HL-60/S4 treated with retinoic acid at 250 ng/mL for 4 days and 3 days (cell line): ENCODE measurements around the gene ZMYND12.
"Not testable (repeated sequence)": the region's sequence is repeated elsewhere in the genome, so short reads cannot be mapped to it uniquely, and the experiment has no call there.

Source experiments
- in situ Hi-C: fragments of 300-500 bp; cut with MboI; formaldehyde crosslinking; loops from 2 replicates; pipeline ENCODE4 v1.7.0; 2022; ENCODE audit warnings: low sequenced_read_pairs

The ZMYND12 gene, protein sequence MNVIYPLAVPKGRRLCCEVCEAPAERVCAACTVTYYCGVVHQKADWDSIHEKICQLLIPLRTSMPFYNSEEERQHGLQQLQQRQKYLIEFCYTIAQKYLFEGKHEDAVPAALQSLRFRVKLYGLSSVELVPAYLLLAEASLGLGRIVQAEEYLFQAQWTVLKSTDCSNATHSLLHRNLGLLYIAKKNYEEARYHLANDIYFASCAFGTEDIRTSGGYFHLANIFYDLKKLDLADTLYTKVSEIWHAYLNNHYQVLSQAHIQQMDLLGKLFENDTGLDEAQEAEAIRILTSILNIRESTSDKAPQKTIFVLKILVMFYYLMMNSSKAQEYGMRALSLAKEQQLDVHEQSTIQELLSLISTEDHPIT

DNA sequence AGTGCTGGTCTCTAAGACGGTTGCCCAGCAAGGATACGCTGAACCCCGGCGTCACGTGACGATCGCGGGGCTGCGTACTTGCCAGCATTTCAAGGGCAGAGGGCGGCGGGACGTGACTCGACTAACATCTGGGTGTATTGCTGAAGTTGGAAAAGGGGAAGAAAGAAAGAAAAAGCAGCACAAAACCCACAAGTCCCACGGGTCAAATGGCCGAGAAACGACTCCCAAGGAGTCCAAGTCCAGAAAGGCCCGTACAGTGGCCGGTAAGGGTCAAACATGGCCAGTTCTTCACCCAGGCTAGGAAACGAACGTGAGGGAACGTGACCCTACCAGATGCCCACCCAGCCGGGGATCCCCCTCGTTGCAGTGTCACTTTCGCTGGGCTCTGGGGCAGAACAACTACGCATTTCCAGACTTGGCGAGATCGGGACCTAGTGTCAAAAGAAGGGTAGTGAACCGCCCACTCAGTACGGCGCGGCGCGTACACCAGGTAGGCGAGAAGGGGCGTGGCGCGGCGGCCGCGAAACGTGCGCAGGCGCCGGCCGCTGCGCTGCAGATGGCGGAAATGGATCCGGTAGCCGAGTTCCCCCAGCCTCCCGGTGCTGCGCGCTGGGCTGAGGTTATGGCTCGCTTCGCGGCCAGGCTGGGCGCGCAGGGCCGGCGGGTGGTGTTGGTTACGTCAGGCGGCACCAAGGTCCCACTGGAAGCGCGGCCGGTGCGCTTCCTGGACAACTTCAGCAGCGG, at the start of gene ZMYND12, which contains the start of gene PPCS:
ZMYND12 (minus strand) TSS at position 13 of the 744 bp plus-strand sequence. CDS start 25 bp downstream, outside the sequence.
PPCS (plus strand) TSS at position 534 of the 744 bp plus-strand sequence; CDS start at position 557, 23 bp downstream.
- in situ Hi-C loops, result no loop called here

DNA sequence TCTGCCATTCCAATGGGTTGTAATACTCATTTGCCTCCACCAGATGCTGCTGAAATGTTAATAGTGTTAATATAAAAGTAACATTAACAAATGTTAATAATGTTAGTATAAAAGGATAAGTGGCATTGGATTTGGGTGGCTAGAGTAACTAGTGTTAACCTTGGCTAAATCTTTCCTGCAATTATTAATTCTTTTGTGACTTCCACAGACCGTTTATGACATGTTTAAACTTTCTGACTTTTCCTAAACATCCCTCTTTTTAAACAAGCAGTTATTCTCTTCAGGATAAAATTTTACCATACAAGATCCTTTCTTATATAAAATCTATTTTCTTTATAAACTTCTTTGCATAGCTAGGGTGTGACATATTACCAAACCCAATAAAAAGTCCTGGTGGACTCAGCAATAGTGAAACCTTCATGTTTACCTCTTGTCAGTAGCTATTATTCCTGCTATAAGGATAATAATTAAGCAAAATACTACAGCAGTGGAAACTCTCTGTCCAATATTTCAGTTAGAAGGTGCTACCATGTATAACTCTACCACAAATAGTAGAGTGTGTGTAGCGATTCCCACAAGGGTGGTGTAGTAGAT, 48.8 kb upstream of the ZMYND12 start:
- in situ Hi-C loops, result no loop called here

DNA sequence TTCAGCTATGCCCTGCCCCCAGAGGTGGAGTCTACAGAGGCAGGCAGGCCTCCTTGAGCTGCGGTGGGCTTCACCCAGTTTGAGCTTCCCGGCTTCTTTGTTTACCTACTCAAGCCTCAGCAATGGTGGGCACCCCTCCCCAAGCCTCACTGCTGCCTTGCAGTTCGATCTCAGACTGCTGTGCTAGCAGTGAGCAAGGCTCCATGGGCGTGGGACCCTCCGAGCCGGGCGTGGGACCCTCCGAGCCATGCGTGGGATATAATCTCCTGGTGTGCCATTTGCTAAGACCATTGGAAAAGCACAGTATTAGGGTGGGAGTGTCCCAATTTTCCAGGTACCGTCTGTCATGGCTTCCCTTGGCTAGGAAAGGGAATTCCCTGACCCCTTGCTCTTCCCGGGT, 46.2 kb upstream of the ZMYND12 start:
- in situ Hi-C loops, result not testable (repeated sequence)

DNA sequence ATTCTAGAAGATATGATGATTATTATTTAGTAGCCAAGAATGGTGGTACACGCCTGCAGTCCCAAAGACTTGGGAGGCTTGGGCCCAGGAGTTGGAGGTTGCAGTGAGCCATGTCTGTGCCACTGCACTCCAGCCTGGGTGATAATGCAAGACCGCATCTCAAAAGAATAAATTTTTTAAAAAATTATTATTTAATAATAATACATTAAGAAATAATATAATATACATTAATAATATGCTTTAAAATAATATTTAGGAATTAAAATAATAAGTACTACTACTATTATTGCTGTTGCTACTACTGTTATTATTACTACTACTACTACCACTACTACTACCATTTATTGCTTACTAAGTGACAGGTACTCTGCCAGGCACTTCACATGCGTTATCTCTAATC, 34.4 kb upstream of the ZMYND12 start:
- in situ Hi-C loops, result no loop called here

DNA sequence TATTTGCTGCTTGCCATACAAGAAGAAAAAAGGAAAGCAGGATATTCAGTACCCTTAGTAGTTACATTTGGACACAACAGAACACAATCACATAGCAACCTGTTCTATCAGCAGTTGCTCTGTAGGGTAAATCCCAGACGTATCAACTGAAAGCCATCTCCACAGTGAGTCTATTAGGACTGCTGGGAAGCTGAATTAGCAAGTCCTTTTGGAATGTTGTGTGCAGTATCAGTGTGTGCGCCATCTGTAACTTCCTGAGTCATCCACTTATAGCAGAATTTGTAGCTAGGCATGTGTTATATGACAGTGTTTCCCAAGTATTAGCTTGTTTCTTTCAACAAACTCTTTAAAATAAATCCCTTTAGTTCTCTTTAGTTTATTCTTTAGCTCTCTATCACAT, 28.6 kb upstream of the ZMYND12 start:
- in situ Hi-C loops, result no loop called here

DNA sequence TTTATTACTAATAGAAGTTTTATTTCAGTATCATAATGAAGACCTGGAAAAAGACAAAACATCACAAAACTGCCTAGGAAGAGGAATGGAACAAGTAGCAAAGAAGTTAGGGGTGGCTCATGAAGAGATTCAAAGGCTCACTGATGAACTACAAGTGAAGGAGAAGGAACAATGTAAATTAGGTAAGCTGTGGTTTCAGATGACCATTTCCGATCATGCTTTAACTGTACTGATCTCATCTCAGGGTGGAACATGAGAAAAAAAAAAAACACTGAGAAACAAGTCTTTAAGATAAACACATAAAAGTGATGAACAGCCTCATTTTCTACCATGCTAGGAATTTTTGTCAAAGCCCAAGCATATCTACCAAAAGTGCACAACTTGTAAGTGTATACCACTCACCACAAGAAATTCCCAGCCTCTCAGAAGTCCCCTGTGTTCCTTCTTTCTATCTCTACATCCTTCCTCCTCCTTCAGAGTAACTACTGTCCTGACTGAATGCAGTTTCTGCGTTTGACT, 26.9 kb upstream of the ZMYND12 start:
- in situ Hi-C loops, result no loop called here

DNA sequence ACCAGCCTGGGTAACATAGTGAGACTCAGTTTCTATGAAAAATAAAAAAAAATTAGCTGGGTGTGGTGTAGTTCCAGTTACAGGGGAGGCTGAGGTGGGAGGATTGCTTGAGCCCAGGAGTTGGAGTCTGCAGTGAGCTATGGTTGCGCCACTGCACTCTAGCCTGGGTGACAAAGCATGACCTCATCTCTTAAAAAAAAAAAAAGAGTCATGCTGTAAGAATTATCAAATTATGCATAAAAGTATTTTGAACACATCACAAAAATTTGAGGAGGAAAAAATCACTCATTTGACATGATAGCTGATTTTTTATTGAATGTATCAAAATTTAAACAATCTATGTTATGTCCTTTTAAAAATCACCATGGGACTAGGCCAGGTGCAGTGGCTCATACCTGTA, 25.1 kb upstream of the ZMYND12 start:
- in situ Hi-C loops, result no loop called here

DNA sequence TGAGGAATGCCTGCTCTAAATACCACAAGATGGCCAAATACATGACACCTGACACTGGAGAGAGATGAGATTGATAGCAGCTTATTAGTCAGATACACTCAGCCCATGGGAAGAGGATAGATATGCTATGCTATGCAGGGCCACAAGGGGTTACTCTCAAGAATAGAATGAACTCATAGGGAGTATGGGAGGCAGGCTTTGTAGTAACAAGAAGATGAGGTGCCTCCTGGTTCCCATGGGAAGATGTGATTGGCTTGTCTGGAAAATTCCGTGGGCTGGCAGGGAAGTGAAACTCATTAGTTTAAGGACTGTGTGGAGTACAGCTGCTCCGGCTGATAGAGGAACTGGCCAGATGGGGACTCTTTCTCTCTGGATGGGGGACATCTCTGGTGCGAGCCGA, 23.8 kb upstream of the ZMYND12 start:
- in situ Hi-C loops, result no loop called here

DNA sequence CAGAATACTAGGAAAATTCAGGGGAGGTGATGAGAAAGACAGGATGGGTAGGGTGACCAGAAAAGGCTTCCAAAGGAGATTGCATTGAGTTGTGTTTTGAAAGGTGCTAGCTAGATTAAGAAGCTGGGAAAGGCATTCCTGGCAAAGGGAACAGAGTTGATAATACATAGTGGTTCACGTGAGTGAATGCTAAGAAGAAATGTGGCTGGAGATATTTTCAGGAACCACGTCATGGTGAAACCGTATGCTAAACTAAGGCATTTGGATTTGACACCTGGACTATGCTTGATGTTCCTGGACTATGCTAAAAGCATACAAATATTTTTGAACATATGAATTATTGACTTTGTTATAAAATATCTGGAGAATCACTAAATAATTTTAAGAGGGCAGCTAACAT, 22.0 kb upstream of the ZMYND12 start:
- in situ Hi-C loops, result no loop called here

DNA sequence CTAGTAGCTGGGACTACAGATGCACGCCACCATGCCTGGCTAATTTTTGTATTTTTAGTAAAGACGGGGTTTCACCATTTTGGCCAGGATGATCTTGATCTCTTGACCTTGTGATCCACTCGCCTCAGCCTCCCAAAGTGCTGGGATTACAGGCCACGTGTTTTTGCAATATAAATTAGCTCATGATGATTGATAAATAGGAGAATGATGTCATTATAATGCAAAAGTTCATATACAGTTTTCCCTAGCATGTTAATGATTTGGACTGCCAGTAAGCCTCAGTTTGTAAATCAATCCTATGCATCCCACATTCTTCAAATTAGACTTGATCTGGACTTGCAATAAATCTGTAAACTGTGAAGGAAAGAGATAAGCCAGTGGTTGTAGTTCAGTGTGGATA, 21.5 kb upstream of the ZMYND12 start:
- in situ Hi-C loops, result not testable (repeated sequence)

DNA sequence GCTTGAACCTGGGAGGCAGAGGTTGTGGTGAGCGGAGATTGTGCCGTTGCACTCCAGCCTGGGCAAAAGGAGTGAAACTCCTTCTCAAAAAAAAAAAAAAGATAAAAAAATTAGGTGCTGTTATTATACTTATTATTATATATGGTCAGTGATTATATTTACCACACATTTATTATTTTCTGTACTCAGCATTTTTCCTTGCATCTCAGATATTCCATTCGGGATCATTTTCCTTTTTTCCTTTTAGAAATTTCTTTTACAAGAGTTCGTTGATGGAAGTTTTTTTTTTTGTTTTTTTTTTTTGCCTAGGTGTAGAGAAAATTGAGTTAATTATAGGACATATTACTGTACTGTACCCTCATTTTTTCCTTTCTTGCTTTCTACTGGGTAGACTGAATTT, 20.8 kb upstream of the ZMYND12 start:
- in situ Hi-C loops, result no loop called here

DNA sequence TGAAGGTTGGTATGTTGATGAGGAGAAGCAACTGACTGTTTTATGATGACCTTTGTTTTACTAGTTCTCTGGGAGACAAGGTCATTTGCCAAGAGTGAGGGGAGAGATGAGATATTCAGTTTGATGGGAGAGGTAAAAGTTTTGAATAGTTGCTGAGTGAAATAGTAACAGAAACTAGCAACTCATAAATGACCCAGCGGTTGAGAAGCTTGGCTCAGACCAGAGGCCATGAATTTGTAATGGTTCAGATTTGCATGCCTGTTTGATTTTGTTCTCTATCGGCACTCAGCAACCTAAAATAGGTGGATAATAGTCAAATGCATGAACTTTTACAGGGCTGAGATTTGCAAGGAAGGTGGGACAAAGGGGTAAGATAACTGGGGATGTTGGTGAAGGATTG, 13.9 kb upstream of the ZMYND12 start:
- in situ Hi-C loops, result no loop called here

DNA sequence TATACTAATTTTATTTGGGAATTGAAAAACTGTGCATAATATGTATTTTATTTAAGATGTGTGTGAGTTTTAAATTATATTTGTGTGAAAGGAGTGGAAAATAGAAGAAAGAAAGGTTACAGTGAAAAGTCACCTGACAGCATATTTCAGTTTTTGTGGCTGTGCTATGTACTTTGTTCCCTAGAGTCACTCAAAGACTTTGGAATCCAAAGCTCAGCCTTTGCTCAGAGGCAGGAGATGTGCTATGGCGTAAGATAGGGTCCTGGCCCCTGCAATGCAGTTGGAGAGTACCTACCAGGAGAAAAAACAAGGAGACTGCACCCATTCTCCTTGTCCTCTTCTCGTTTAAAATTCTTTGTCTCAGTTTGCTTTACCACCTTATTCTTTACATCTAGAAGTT, 10.2 kb upstream of the ZMYND12 start:
- in situ Hi-C loops, result no loop called here

DNA sequence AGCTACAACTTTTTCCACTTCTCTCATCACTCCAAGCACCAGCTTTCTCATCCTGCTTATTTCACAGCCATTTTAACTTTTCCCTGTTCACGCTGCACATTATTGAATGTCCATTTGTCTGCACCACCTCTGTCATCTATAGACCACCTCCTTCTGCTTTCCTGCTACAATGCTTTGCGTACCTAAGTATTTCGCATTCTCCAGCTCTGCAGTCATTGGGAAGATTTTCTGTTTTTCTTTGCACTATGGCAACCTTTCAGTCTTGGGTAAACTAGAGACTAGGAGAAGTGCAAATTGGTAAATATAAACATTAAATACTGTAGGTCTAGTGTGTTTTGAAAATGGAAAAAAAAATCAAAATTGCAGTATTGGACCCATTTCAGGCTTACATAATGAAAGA, 8.1 kb upstream of the ZMYND12 start:
- in situ Hi-C loops, result no loop called here

DNA sequence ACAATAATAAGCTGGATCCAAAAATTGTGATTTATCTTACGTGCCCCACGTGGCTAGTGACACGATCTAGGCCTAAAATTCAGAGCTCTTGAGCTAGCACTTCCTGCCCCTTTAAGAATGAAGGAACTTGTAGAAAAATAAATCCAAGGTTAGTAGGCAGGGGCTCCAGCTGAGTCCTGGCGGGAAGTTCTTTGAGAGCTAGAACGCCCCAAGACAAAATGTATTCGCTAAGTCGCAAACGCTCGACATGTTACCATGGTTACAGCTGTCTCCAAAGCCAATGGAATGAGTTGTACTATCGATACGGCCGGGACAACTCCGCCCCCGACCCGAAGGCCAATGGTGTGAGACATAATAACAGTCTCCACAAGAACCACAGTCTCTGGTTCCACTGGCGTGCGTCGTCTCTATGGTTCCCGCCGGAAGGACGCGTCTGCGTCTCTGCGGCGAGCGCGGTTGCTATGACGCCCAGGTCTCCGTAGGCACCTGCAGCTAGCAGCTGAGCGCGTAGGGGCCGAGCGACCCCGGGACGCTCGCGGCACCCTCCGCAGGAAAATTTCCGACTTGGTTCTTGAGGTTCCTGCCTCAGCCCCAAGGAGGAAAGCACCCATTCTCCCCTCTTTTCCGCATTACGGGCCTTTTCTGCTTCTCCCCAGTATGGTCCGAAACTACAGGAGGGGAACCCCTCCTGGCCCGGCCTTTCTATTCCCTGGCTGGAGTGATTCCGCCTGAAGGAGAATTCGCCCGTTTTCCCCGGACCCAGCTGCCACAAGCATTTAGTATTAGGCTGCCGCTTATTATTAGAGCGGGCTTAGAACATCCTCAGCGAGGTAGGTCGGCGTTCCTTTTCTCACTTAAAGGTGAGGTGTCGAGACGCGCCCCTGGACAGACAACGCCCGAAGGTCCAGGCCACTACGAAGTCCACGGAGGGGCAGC, 7.3 kb upstream of the ZMYND12 start, which contains the start of gene CCDC30:
CCDC30 (plus strand) TSS at position 459 of the 936 bp plus-strand sequence. CDS start 17,266 bp downstream, outside the sequence.
- in situ Hi-C loops, result no loop called here

DNA sequence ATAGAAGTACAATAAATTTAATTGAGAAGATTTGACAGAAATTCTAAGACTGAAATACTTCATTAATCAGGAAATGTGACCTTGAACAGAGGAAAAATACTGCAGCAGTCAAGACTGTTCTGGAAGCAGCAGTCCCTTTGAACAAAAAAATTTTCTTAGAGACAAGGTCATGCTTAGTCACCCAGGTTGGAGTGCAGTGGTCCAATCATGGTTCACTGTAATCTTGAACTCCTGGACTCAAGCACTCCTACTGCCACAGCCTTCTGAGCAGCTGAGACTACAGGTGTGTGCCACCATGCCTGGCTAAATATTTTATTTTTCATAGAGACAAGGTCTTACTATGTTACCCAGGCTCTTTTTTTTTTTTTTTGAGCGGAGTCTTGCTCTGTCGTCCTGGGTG, 5.4 kb upstream of the ZMYND12 start:
- in situ Hi-C loops, result no loop called here

DNA sequence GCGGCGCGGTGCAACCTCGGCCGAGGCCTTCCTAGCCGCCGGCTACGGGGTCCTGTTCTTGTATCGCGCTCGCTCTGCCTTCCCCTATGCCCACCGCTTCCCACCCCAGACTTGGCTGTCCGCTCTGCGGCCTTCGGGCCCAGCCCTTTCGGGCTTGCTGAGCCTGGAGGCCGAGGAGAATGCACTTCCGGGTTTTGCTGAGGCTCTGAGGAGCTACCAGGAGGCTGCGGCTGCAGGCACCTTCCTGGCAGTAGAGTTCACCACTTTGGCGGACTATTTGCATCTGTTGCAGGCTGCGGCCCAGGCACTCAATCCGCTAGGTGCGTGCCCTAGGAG, 900 bp upstream of the ZMYND12 start:
- in situ Hi-C loops, result no loop called here

DNA sequence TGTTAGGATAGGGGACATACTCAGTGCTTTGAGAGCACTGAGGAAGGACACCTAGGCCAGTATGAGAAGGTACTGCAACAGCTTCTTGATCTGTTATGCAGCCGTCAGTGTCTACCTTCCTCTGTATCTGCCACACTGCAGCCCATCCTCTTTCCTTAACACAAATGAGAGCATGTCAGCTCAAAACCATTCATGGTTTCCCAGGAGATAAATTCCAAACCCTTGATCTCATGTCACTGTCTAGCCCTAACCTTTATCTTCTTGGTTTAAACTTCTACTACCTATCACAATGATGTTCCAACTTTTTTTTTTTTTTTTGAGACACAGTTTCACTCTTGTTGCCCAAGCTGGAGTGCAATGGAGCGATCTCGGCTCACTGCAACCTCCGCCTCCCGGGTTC, 1.4 kb downstream of the ZMYND12 start:
- in situ Hi-C loops, result no loop called here

DNA sequence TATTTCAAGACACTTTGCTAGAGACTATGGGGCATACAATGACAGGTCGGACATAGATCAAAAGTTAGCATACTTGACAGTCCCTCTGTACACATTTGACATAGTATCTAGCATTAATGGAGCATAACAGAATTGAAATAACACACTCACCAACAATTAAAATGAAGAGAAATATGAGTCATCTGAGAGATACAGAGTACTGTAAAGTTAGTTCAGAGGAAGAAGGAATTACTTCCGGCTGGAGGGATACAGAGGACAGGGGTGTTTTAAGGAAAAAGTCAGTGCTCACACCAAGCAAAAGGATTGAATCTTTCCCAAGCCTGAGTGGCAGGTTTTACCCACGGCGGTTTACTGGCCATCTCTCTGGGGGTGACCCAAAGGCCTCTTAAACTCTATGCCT, 2.4 kb downstream of the ZMYND12 start:
- in situ Hi-C loops, result no loop called here

DNA sequence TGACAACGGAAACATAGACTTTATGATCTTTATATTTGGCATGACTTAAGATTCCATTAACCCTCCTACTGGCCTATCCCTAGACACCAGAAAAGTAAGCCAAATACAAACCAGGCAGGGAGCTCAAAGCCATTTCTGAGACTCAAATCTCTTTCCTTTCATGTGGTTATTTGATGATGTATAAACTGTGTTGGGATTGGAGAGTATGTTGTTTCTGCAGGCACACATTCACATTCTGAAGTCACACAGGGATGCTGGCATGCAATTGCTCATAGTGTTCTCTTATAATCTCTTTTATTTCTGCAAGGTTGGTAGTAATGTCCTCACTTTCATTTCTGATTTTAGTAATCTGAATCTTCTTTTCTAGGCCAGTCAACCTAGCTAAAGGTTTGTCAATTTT, 5.8 kb downstream of the ZMYND12 start:
- in situ Hi-C loops, result no loop called here

DNA sequence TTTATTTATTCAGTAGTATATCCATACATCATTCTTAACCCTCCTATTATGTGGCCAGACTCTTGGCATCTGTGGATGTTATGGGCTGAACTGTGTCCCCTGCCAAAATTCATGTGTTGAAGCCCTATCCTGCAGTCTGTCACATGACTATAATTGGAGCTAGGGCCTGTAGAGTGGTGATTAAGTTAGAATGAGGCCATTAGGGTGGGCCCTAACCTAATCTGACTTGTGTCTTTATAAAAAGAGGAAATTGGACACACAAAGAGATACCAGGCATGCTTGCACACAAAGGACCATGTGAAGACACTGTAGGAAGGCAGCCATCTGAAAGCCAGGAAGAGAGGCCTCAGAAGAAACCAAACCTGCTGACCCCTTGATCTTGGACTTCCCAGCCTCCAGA, 6.6 kb downstream of the ZMYND12 start:
- in situ Hi-C loops, result no loop called here
